GM19324 (cell line): ENCODE data around the gene JAML.
"Not testable (repeated sequence)": the region's sequence is repeated elsewhere in the genome, so short reads cannot be mapped to it uniquely, and the experiment has no call there.

Experiments
- ATAC-seq: cut with Tn5 transposase; IDR thresholded peaks from one replicate; pipeline ENCODE4 v1.9.1; 2021; ENCODE audit warnings: mild to moderate bottlenecking, moderate library complexity; ENCODE audit not compliant: unreplicated experiment, low FRiP score

Gene JAML

GRCh38 chr11:118199135-118199534, 25.7 kb downstream of the JAML start:
- ATAC-seq = no peak

GRCh38 chr11:118198370-118198769, 26.4 kb downstream of the JAML start:
- ATAC-seq = no peak

- ATAC-seq = no peak
Measured at GRCh38 chr11:118194835-118195627, 29.8 kb downstream of the JAML start.

GRCh38 chr11:118193910-118194566, 30.8 kb downstream of the JAML start:
- no peak for ATAC-seq

- ATAC-seq = not testable (repeated sequence)
Measured at GRCh38 chr11:118192817-118193216, 32.0 kb downstream of the JAML start.

- ATAC-seq = not testable (repeated sequence)
Measured at GRCh38 chr11:118190942-118191506, 33.8 kb downstream of the JAML start.

GRCh38 chr11:118186346-118187107, 38.3 kb downstream of the JAML start:
- no peak for ATAC-seq

- no peak for ATAC-seq
Measured at GRCh38 chr11:118184784-118185579, 39.8 kb downstream of the JAML start.

- ATAC-seq = not testable (repeated sequence)
Measured at GRCh38 chr11:118183691-118184090, 41.1 kb downstream of the JAML start.

- ATAC-seq = no peak
Measured at GRCh38 chr11:118180300-118180703, 44.5 kb downstream of the JAML start.

GRCh38 chr11:118176778-118177134, 48.1 kb downstream of the JAML start:
- ATAC-seq = no peak

GRCh38 chr11:118175993-118176777, 48.6 kb downstream of the JAML start, which contains the start of gene SCN2B:
Gene SCN2B, minus strand, starts transcription at chr11:118176639. Its CDS starts 208 bp downstream, at chr11:118176431.
- no peak for ATAC-seq

- ATAC-seq = no peak
Measured at GRCh38 chr11:118175031-118175992, 49.5 kb downstream of the JAML start.

- ATAC-seq = no peak
Measured at GRCh38 chr11:118174006-118174567, 50.7 kb downstream of the JAML start.

GRCh38 chr11:118172356-118172755, 52.5 kb downstream of the JAML start:
- no peak for ATAC-seq

GRCh38 chr11:118171269-118172062, 53.3 kb downstream of the JAML start:
- ATAC-seq = no peak

GRCh38 chr11:118170882-118171268, 53.9 kb downstream of the JAML start:
- ATAC-seq = no peak
